ENCODE data around the gene UST. TPM values are rescaled to one million over a fixed set of nuclear protein-coding genes. Genes with fewer than 3 reads are reported as not detected.

The UST gene
- total and polyA plus RNA-seq, 2 donors (not counting 1 experiment from before 2014, with no cell fraction given) = 7.3 to 16.9 TPM

GRCh38 chr6:148881593-148882311 is 134.9 kb downstream of the UST start:
- H3K27ac Mint-ChIP-seq = peak overlapping the region; percentile 13
- no peak for ATAC-seq (ENCODE audit: low read depth)

More at GRCh38 chr6:148881593-148882311, 134.9 kb downstream of the UST start:
- intact Hi-C loops (cut with micrococcal nuclease) = loop anchor here (2.0 kb wide), 1 partner anchor 15 kb away; no protein-coding TSS in a partner anchor
- peaks cover 34% of the 10 kb centered on the region for H3K4me1 Mint-ChIP-seq
- Histone ChIP-seq H3K9ac (ENCODE audit: low read length) (no peak overlapping the region), H3K36me3 (replicated peaks in 1 of 2; ENCODE audit: control extremely low read depth in 1 of 2, control insufficient read depth in 1 of 2, extremely low read depth in 1 of 2, insufficient read depth in 2 of 2, low read length in 1 of 2) (no peaks in the 10 kb centered on the region), H3K9me3 (ENCODE audit: control extremely low read depth in 1 of 3, control insufficient read depth in 2 of 3, insufficient read depth in 1 of 3, low read length in 2 of 3) (no peaks in the 10 kb centered on the region), H3K79me2 (ENCODE audit: control insufficient read depth, insufficient read depth, low read length) (peaks cover 66% of the 10 kb centered on the region), H3K4me3 (ENCODE audit: control extremely low read depth in 1 of 5, extremely low read depth in 1 of 5, insufficient read depth in 1 of 5, low read depth in 2 of 5, low read length in 4 of 5) (no peak overlapping the region), H3K4me2 (replicated peaks; ENCODE audit: low read depth, low read length, poor library complexity, severe bottlenecking) (no peak overlapping the region), H4K20me1 (ENCODE audit: control insufficient read depth, insufficient read depth, low read length, poor library complexity, severe bottlenecking) (peaks cover 49% of the 10 kb centered on the region), H3K27ac (ENCODE audit: low read length in 2 of 2) (no peak overlapping the region), H2AFZ (ENCODE audit: insufficient read depth, low read depth, low read length, poor library complexity, severe bottlenecking) (no peak overlapping the region), H3K4me1 (ENCODE audit: control insufficient read depth in 2 of 2, insufficient read depth in 2 of 2, low read length in 2 of 2) (peaks cover 26 to 40% of the 10 kb centered on the region in 2 donors), H3K27me3 (replicated peaks in 1 of 4; ENCODE audit: control extremely low read depth in 1 of 4, control insufficient read depth in 3 of 4, insufficient read depth in 4 of 4, low read length in 3 of 4) (no peaks in the 10 kb centered on the region)
- POLR2A ChIA-PET = no interaction called here
- CTCF ChIA-PET = interaction anchor here (1.5 kb wide), 1 partner anchor 15 kb away, joined by 3 read pairs; no protein-coding TSS in a partner anchor
- no peak for TF ChIP-seq EZH2 (IDR thresholded peaks at IDR 0.05; ENCODE audit: borderline replicate concordance, insufficient read depth, low read depth, low read length, poor library complexity, severe bottlenecking)
- TF ChIP-seq, protein P1, sequence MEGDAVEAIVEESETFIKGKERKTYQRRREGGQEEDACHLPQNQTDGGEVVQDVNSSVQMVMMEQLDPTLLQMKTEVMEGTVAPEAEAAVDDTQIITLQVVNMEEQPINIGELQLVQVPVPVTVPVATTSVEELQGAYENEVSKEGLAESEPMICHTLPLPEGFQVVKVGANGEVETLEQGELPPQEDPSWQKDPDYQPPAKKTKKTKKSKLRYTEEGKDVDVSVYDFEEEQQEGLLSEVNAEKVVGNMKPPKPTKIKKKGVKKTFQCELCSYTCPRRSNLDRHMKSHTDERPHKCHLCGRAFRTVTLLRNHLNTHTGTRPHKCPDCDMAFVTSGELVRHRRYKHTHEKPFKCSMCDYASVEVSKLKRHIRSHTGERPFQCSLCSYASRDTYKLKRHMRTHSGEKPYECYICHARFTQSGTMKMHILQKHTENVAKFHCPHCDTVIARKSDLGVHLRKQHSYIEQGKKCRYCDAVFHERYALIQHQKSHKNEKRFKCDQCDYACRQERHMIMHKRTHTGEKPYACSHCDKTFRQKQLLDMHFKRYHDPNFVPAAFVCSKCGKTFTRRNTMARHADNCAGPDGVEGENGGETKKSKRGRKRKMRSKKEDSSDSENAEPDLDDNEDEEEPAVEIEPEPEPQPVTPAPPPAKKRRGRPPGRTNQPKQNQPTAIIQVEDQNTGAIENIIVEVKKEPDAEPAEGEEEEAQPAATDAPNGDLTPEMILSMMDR (IDR thresholded peaks at IDR 0.05) = no peak
- no peaks in the 10 kb centered on the region for H3K9me3 Mint-ChIP-seq (ENCODE audit: insufficient read depth)
- no peak overlapping the region for H3K4me3 Mint-ChIP-seq
- H3K27me3 Mint-ChIP-seq = no peaks in the 10 kb centered on the region
- no peak for DNase-seq
- 86% methylated on average over 8 of the region's 9 CpGs for WGBS (ENCODE audit: insufficient coverage)
